Kidney (tissue), 22 donors: ENCODE results near the gene SNAPIN. TPM values are rescaled to one million over a fixed set of nuclear protein-coding genes. Genes with fewer than 3 reads are reported as not detected.
A peak's percentile ranks its signal among the peaks of the same experiment; 100 is the strongest.

Source experiments
- DNase-seq, 5 donors: peaks; one replicate each; pipeline ENCODE4 v3.0.0-alpha.2; 2013 to 2020
- FAIRE-seq: peaks from 2 replicates; lab custom pipeline; 2012; peaks lifted over from hg19 to GRCh38; lab: Jason Lieb, UNC
- H3K27ac ChIP-seq, 2 donors: one replicate each; pipeline ENCODE4 v1.7.0; 2013; ENCODE audit warnings: low read depth in 2 of 2, low read length in 2 of 2, inconsistent platforms in 1 of 2
- H3K27me3 ChIP-seq: one replicate; pipeline ENCODE4 v1.7.1; 2013; ENCODE audit warnings: low read length, inconsistent platforms; ENCODE audit not compliant: control insufficient read depth, insufficient read depth
- H3K36me3 ChIP-seq, 3 donors: one replicate each; pipeline versions ENCODE4 v1.7.0 to v1.7.1; 2013; ENCODE audit warnings: low read length in 3 of 3, control low read depth in 1 of 3, inconsistent platforms in 1 of 3; ENCODE audit not compliant: insufficient read depth in 3 of 3, control insufficient read depth in 2 of 3
- H3K4me1 ChIP-seq, 3 donors: one replicate each; pipeline versions ENCODE4 v1.7.0 to v1.7.1; 2013; ENCODE audit warnings: low read length in 3 of 3, inconsistent platforms in 1 of 3, low read depth in 1 of 3; ENCODE audit not compliant: control insufficient read depth in 2 of 3, insufficient read depth in 2 of 3
- H3K4me3 ChIP-seq, 3 donors: one replicate each; pipeline versions ENCODE4 v1.7.0 to v1.8.1; 2013; ENCODE audit warnings: low read length in 3 of 3, control low read depth in 1 of 3, inconsistent platforms in 1 of 3
- H3K9ac ChIP-seq, 3 donors: one replicate each; pipeline versions ENCODE4 v1.7.0 to v1.7.1; 2013; ENCODE audit warnings: low read length in 3 of 3, control low read depth in 1 of 3, inconsistent platforms in 1 of 3
- H3K9me3 ChIP-seq, 3 donors: one replicate each; pipeline versions ENCODE4 v1.7.0 to v1.7.1; 2013; ENCODE audit warnings: low read length in 3 of 3, control low read depth in 1 of 3, inconsistent platforms in 1 of 3; ENCODE audit not compliant: control insufficient read depth in 2 of 3, insufficient read depth in 1 of 3
- intact Hi-C: fragments of 100-400 bp; cut with DNase I; formaldehyde crosslinking; loops from one replicate; pipeline ENCODE4 v1.11.1; 2022
- long read RNA-seq, 10 donors: library from polyadenylated mRNA in 1 of 10; unstranded in 1 of 10; transcript quantifications; one replicate each; pipeline ENCODE4 v2.0.0 and lab custom pipeline, GENCODE V29; 2021 to 2026
- polyA plus RNA-seq: library from polyadenylated mRNA; stranded (reverse); fragments of 350-450 nt; fragmentation: Illumina TruSeq; extraction: RNeasy Lipid Tissue Mini Kit (QIAGEN cat#74804); gene quantifications from one replicate; pipeline ENCODE4 v1.2.3, GENCODE V29; 2014; ENCODE audit warnings: low read depth, low replicate concordance; ENCODE audit not compliant: insufficient read depth
- total RNA-seq: library from RNA; stranded (reverse); fragmentation: NEBNext Ultra II Directional; extraction: Animal tissue kit (Norgen Biotek cat#: 25700); gene quantifications from one replicate; pipeline ENCODE4 v1.2.1, GENCODE V29; 2021
- TF ChIP-seq, protein P1 (sequence below): IDR thresholded peaks from 3 replicates; pipeline ENCODE4 v1.5.1; 2012; ENCODE audit warnings: mild to moderate bottlenecking, moderate library complexity, borderline replicate concordance; ENCODE audit not compliant: insufficient read depth; ENCODE audit errors: extremely low read depth
- donor health status: control.
- donor health status: control.
- donor health status: control.
- donor health status: control.
- donor health status: control.
- donor health status: DM: yes; HTN: yes; CAD: no.
- donor health status: Normal renal cell carcinoma (clear cell type).

Gene SNAPIN, protein sequence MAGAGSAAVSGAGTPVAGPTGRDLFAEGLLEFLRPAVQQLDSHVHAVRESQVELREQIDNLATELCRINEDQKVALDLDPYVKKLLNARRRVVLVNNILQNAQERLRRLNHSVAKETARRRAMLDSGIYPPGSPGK
- total RNA-seq (46.2 TPM), polyA plus RNA-seq (59.8 TPM)
- long read RNA-seq, donor 1, transcript SNAPIN-201 (4 exons, 1,030 nt) = major isoform, 34 of 45 reads
- long read RNA-seq, donor 1, partial matches to known transcripts = 0 of 45 reads
- long read RNA-seq, donor 1, other reads (novel, unspliced or antisense) = 6 of 45 reads
- long read RNA-seq, donor 2, transcript SNAPIN-201 (4 exons, 1,030 nt) = major isoform, 27 of 35 reads
- long read RNA-seq, donor 2, transcript SNAPIN-204 (2 exons, 1,205 nt) = minor isoform, 5 of 35 reads
- long read RNA-seq, donor 2, partial matches to known transcripts = 0 of 35 reads
- long read RNA-seq, donor 2, other reads (novel, unspliced or antisense) = 0 of 35 reads
- long read RNA-seq, donor 3, transcript SNAPIN-201 (4 exons, 1,030 nt) = major isoform, 38 of 65 reads
- long read RNA-seq, donor 3, transcript SNAPIN-204 (2 exons, 1,205 nt) = minor isoform, 5 of 65 reads
- long read RNA-seq, donor 3, partial matches to known transcripts = 19 of 65 reads
- long read RNA-seq, donor 3, other reads (novel, unspliced or antisense) = 0 of 65 reads
- long read RNA-seq, donor 4, transcript SNAPIN-201 (4 exons, 1,030 nt) = major isoform, 32 of 38 reads
- long read RNA-seq, donor 4, partial matches to known transcripts = 0 of 38 reads
- long read RNA-seq, donor 4, other reads (novel, unspliced or antisense) = 0 of 38 reads
- long read RNA-seq, donor 5, partial matches to known transcripts = 0 of 7 reads
- long read RNA-seq, donor 5, other reads (novel, unspliced or antisense) = 5 of 7 reads
- long read RNA-seq, donor 6, transcript SNAPIN-201 (4 exons, 1,030 nt) = major isoform, 51 of 462 reads
- long read RNA-seq, donor 6, partial matches to known transcripts = 277 of 462 reads
- long read RNA-seq, donor 6, other reads (novel, unspliced or antisense) = 127 of 462 reads
- long read RNA-seq, donor 7, transcript SNAPIN-201 (4 exons, 1,030 nt) = major isoform, 36 of 49 reads
- long read RNA-seq, donor 7, transcript SNAPIN-204 (2 exons, 1,205 nt) = minor isoform, 6 of 49 reads
- long read RNA-seq, donor 7, partial matches to known transcripts = 5 of 49 reads
- long read RNA-seq, donor 7, other reads (novel, unspliced or antisense) = 2 of 49 reads
- long read RNA-seq, donor 8, transcript SNAPIN-201 (4 exons, 1,030 nt) = major isoform, 45 of 50 reads
- long read RNA-seq, donor 8, partial matches to known transcripts = 0 of 50 reads
- long read RNA-seq, donor 8, other reads (novel, unspliced or antisense) = 0 of 50 reads
- long read RNA-seq, donor 9, transcript SNAPIN-201 (4 exons, 1,030 nt) = major isoform, 18 of 173 reads
- long read RNA-seq, donor 9, partial matches to known transcripts = 152 of 173 reads
- long read RNA-seq, donor 9, other reads (novel, unspliced or antisense) = 0 of 173 reads
- long read RNA-seq, donor 10, transcript SNAPIN-202 (3 exons, 922 nt) = minor isoform, 5 of 38 reads
- long read RNA-seq, donor 10, transcript SNAPIN-201 (4 exons, 1,030 nt) = major isoform, 24 of 38 reads
- long read RNA-seq, donor 10, partial matches to known transcripts = 0 of 38 reads
- long read RNA-seq, donor 10, other reads (novel, unspliced or antisense) = 6 of 38 reads

DNA sequence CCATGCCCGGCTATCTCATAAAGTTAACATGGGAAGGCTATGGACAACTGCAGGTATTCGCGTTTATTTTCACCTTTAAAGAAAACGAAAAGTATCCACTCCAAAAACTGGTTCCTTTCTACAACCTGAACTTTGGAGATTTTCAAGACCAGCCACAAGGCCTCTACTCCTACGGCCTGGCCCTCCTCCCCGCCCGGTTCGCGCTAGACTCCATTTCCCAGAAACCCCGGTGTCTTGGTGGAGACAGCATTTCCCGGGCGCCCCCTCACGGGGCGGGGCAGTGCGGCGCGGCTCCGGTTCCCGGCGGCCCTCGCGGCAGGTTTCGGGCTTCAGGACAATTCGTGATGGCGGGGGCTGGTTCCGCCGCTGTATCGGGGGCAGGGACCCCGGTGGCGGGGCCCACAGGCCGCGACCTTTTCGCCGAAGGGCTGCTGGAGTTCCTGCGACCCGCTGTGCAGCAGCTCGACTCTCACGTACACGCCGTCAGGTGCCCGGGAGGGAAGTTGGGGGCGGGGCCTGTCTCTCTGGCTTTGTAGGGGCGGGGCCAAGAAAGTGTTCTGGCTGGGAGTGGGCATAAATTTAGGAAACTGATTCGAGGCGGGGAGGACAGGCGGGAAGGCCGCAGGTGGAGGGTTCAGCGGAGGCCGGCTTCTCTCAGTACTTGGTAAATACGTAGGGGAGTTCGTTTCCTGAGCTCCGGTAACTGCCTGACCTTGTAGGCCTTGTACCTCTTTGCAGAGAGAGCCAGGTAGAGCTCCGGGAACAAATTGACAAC lies at the start of gene SNAPIN:
Gene SNAPIN, plus strand, starts transcription at position 304 of the 775 bp plus-strand sequence. Its CDS starts 41 bp downstream, at position 345.
- Histone ChIP-seq H3K27ac (peak within 1 kb of the TSS; percentile 94 to 95), H3K9ac (peak within 1 kb of the TSS; percentile 45 to 88 (median 85)), H3K4me3 (peak within 1 kb of the TSS; percentile 71 to 97 (median 95)), H3K27me3 (no peaks in the 10 kb centered on the region), H3K36me3 (peaks cover 3 to 31% (median 17%) of the 10 kb centered on the region in 3 donors), H3K4me1 (peaks cover 0 to 13% (median 10%) of the 10 kb centered on the region in 3 donors), H3K9me3 (no peaks in the 10 kb centered on the region)
- TF ChIP-seq, protein P1, sequence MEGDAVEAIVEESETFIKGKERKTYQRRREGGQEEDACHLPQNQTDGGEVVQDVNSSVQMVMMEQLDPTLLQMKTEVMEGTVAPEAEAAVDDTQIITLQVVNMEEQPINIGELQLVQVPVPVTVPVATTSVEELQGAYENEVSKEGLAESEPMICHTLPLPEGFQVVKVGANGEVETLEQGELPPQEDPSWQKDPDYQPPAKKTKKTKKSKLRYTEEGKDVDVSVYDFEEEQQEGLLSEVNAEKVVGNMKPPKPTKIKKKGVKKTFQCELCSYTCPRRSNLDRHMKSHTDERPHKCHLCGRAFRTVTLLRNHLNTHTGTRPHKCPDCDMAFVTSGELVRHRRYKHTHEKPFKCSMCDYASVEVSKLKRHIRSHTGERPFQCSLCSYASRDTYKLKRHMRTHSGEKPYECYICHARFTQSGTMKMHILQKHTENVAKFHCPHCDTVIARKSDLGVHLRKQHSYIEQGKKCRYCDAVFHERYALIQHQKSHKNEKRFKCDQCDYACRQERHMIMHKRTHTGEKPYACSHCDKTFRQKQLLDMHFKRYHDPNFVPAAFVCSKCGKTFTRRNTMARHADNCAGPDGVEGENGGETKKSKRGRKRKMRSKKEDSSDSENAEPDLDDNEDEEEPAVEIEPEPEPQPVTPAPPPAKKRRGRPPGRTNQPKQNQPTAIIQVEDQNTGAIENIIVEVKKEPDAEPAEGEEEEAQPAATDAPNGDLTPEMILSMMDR = no peak
- FAIRE-seq (no peak), DNase-seq (peak; percentile 93 to 97 (median 96))
- intact Hi-C loops = no loop called here

DNA sequence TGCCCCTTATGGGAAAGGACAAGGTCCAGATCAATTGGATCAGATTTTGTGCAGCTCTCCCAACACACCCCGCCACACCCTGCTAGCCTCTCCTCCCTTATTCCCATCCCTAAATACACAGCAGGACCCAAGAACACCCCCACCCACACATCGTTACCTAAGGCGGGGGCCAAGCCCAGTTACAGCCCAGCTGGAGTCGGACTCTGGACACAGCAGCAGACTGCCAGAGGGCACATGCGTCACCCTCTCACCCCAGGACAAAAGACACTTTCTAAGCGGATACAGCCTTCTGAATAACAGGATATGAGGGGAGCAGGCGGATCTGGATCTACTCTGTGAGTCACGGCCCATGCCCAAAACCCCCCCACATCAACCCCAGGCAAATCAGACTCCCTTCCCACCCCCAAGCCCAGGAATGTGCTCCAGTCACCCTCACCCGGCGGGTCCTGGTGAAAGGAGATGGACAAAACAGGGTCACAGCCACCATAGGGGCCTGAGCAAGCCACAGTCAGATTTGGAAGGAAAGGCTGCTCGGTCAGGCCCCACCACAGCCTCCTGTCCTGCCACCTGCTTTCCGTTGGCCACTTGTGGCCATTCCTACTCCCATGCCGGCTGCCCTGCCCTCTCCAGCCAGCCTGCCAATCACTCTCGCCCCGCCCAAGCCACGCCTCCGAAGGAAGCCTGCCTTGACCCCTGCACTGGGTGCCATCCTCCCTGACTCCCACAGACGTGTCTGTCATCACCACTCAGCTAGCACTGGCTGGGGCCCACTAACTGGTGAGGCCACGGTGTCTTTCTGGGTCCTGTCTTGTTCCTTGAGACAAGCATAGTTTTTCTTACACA lies 49.5 kb upstream of the SNAPIN start:
- Histone ChIP-seq H3K36me3 (peaks cover 0 to 8% (median 2%) of the 10 kb centered on the region in 3 donors), H3K27me3 (no peaks in the 10 kb centered on the region), H3K4me3 (peak overlapping the region; percentile 31 to 62 (median 41)), H3K9me3 (no peaks in the 10 kb centered on the region), H3K9ac (peak overlapping the region in 2 of 3 donors; percentile 20 to 86), H3K4me1 (peaks cover 7 to 19% (median 17%) of the 10 kb centered on the region in 3 donors), H3K27ac (peak overlapping the region; percentile 89 to 93)
- FAIRE-seq = no peak
- TF ChIP-seq, protein P1 = no peak
- intact Hi-C loops = no loop called here
- DNase-seq = peak; percentile 65 to 92 (median 84)
